Activated CD4-positive, CD25-positive, alpha-beta regulatory T cell treated with anti-CD3 and anti-CD28 coated beads, Interleukin-2, amount 50 U/mL, for 24 hours (primary cell): ENCODE results near the gene APBB2.

Experiments
- ATAC-seq, 2 donors: fragments of 150-1000 bp; cut with Tn5 transposase; one replicate each; pipeline ENCODE4 v1.10.0; 2021; ENCODE audit warnings: mild to moderate bottlenecking in 1 of 2, moderate library complexity in 1 of 2

Gene APBB2

GRCh38 chr4:41185614-41186592 is 28.4 kb downstream of the APBB2 start:
- ATAC-seq = no peak

DNA sequence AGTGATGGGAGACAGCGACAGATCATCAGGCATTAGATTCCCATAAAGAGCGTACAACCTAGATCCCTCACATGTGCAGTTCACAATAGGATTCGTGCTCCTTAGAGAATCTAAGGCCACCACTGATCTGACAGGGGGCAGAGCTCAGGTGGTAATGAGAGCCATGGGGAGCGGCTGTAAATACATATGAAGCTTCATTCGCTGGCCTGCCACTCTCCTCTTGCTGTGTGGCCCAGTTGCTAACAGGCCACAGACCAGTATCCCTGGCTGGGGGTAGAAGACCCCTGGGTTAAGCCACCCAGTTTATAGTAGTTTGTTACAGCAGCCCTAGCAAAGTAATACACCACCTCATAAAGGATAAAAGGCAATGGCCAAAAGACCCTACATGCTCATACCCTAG is 30.3 kb downstream of the APBB2 start:
- ATAC-seq = no peak

- ATAC-seq = no peak
Measured at GRCh38 chr4:41183021-41183553, 31.3 kb downstream of the APBB2 start.

GRCh38 chr4:41181037-41181436 is 33.3 kb downstream of the APBB2 start:
- ATAC-seq = no peak

- no peak for ATAC-seq
Measured at GRCh38 chr4:41179498-41180195, 34.7 kb downstream of the APBB2 start.

- no peak for ATAC-seq
Measured at GRCh38 chr4:41178372-41179370, 35.7 kb downstream of the APBB2 start.

DNA sequence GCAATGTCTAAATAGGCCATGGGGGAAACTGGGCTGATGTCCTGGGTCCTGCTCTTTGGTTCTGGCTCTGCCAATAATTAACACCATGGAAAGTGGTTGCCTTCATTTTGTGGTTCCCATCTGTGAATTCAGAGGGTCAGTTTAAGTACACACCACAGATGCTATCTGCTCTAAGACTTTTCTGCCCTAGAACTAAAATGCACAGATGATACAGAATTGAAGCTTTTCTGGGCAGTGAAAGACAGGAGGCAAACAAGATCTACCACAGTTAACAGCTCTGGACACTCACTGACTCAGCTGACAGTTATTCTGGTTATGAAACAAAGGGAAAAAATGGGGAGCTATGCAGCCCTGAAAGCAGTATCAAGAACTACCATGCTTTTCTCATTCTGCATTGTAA is 37.3 kb downstream of the APBB2 start:
- no peak for ATAC-seq

DNA sequence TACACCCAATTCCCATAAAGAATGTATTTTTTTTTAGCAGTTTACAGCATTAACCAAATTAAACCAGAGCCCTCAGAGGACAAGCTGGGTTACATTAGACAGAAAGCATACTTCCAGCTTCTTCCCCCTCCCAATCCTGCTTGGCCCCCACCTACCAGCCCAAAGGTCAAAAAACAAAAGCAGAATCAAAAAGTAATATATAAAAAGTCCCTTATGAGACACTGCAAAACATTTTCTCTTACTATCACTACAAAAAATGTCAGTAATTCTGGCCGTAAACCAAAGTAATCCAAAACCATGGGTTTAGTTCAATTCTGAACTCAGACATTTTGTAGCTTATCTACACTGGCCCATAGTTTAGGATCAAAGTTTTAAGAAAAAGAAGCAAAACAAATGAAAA is 38.0 kb downstream of the APBB2 start:
- no peak for ATAC-seq

DNA sequence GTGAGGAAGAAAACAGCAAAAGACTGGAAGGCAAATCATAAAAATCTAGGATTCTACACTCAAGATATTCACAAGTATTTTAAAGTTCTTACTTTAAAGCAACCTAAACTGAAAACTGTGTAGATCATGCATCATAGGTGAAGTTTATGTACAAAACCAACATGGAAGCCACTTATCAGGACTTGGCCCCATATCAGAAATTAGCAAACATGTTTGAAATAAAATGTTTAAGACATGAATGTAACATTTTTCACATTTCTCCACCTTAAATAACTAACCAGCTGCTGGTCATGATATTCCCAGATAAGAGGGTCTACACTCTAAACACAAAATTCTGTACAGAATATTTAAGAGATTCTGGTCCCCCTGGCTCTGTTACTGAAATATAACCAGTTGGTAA is 38.5 kb downstream of the APBB2 start:
- ATAC-seq = no peak

DNA sequence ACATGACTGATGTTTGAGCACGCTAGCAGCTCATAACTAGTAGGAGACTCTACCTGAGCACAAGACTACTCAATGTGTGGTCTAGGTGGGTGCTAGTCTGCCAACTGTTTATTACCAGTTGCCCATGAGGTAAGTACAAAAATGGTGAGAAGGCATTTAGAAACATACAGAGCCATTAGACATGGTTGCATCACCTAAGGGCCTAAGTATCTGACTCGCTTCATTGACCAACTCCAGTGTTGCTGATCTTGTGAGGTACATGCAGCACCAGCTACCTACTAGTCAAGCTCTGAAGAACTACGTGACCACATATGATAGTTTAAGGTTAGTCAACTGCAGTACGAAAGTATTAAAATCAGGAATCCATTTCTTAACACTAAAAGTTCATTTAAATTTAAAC is 39.9 kb downstream of the APBB2 start:
- ATAC-seq = no peak

- ATAC-seq = no peak
Measured at GRCh38 chr4:41172786-41173185, 41.6 kb downstream of the APBB2 start.

GRCh38 chr4:41169256-41169800 is 45.0 kb downstream of the APBB2 start:
- ATAC-seq = no peak

DNA sequence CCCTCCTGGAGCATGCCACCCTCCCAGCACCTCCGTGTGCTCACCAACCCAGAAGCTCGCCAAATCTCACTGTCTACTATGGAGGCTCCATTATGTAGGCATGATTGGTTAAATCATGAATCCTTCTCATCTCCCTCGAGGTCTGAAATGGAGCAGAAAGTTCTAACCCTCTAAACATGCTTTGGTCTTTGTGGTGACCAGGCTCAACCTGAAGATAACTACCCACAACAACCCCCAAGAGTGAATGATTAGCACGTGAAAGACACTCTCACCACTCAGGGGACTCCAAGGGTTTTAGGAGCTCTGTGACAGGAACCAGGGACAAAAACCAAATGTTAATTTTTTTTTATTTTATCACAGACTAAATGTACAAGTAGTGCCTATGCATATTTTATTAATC is 47.2 kb downstream of the APBB2 start:
- ATAC-seq = no peak

- ATAC-seq = no peak
Measured at GRCh38 chr4:41164405-41164804, 49.9 kb downstream of the APBB2 start.

GRCh38 chr4:41161355-41161754 is 53.0 kb downstream of the APBB2 start:
- ATAC-seq = no peak

DNA sequence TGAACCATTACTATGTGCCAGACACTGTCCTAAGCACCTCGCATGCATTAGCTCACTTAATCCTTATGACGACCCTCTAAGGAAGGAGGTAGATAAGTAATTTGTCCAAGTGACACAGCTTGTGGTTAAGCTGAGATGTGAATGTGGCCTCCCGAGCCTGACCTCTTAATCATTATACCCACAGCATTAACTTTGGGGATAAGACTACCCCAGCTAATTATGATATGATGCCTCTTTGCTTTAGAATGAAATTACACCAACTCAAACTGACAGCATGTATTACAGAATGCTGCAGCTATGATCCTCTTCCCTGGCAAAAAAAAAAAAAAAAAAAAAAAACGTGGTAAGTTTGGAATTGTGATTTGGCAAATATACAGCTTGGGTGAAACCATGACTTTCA is 53.5 kb downstream of the APBB2 start:
- no peak for ATAC-seq

GRCh38 chr4:41160012-41160789 is 54.1 kb downstream of the APBB2 start:
- no peak for ATAC-seq

DNA sequence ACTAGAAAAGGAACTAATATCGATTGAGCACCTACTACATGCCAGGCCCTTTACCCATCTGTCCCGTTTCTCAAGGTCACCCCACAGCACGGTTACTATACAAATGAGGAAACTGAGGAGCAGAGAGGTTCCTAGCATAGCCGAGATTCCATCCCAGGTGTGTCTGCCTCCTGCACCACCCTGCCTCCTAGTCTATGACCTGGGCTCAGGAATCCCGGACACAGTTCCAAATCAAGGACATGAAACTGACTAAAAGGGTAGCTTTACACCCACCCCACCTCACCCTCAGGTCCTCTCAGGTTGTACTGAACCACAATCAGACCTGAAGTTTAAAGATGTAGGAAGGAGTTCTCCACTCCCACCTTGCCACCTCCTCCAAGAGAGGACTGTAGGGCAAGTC is 55.6 kb downstream of the APBB2 start:
- ATAC-seq = no peak

DNA sequence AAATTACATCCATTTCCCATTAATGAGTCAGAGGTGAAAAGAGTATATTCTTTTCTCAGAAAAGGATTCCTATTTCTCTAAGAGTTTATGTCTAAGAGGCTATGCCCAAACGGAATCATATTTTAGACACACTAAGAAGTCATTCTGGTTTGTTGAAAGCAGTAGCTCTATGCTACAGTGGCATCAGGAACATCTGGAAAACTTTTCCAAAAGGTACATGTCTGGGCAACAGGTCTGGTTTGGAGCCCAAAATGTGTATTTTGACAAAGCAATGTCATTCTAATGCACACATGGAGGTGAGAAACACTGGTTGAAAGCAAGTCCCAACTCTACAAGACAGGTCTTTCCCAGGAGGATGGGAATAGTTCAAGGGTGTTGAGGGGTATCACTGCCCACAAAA is 56.1 kb downstream of the APBB2 start:
- ATAC-seq = no peak

- no peak for ATAC-seq
Measured at GRCh38 chr4:41157009-41157408, 57.3 kb downstream of the APBB2 start.

DNA sequence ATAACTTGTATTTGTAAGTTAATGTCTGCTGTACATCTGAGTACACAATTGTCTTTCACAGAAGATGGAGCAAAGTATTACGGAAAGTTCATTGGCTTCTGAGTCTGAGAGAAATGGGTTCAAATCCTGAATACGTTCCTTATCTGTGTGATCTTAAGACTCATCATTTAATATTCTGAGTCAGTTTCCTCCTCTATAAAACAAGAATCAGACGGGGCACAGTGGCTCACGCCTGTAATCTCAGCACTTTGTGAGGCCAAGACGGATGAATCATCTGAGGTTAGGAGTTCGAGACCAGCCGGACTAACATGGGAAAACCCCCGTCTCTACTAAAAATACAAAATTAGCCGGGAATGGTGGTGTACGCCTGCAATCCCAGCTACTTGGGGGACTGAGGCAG is 57.8 kb downstream of the APBB2 start:
- no peak for ATAC-seq
